HepG2 (cell line): ENCODE data around the gene SND1.

ENCODE experiments used
- ASH2L ChIP-seq: fragments of 300-600, 200-600 bp; sonication (generic); IDR thresholded peaks from 2 replicates; pipeline ENCODE4 v1.7.0; 2017; ENCODE audit warnings: low read depth, mild to moderate bottlenecking, moderate library complexity, mixed read lengths, low read length; ENCODE audit not compliant: insufficient read length
- GABPA ChIP-seq, 2 experiments: IDR thresholded peaks; 2 replicates each; pipeline ENCODE4 v1.6.1; 2011 to 2016; ENCODE audit warnings: low read depth in 2 of 2, low read length in 1 of 2, missing biosample characterization in 1 of 2, missing genetic modification characterization in 1 of 2
- HNRNPLL ChIP-seq: fragments of 200-400 bp; formaldehyde crosslinking; IDR thresholded peaks from 2 replicates; pipeline ENCODE4 v1.6.1; 2017; ENCODE audit warnings: mild to moderate bottlenecking, low read depth, low read length; ENCODE audit not compliant: poor library complexity, severe bottlenecking
- MAFG ChIP-seq: sonication (generic); formaldehyde crosslinking; IDR thresholded peaks from 2 replicates; pipeline ENCODE4 v1.5.1; 2020; ENCODE audit warnings: mild to moderate bottlenecking, missing genetic modification reagents
- ZFP36 ChIP-seq: fragments of 150-350 bp; IDR thresholded peaks from 2 replicates; pipeline ENCODE4 v1.6.1; 2018; ENCODE audit warnings: borderline replicate concordance, low read length, low read depth; ENCODE audit not compliant: partially characterized antibody
- TF ChIP-seq, protein P1 (sequence below): sonication (generic); formaldehyde crosslinking; IDR thresholded peaks from 2 replicates; pipeline ENCODE4 v1.4.0; 2020; ENCODE audit warnings: missing genetic modification reagents

DNA sequence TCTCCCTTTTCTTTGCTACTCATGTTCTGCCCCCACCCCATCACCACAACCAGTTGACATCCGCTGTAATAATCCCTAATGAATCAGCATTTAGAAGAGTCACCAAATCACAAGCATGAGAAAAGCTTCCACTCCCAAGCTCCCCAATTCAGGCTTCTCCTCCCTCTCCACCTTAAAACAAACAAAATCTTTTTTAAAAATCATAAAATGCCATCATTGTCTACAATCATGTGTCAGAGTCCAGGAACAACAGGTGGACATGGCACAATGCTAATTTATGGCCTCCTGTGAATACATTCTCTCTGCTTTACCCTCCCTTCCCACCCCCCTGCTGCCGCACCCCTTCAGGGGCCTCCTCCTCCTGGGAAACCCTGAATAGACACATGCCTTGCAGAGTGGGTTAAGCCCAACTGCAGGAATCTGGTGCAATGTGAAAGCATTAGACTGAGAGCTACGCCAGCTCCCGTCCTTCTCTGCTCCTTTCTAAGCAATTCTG, 375.5 kb downstream of the SND1 start:
- no peak for TF ChIP-seq ZFP36
- TF ChIP-seq ASH2L: no peak
- TF ChIP-seq GABPA (IDR thresholded peaks at IDR 0.05; ENCODE audit: low read depth, low read length): no peak
- no peak for TF ChIP-seq GABPA (CRISPR knock-in tag; IDR thresholded peaks at IDR 0.05; ENCODE audit: low read depth)
- TF ChIP-seq HNRNPLL: no peak
- TF ChIP-seq, protein P1, sequence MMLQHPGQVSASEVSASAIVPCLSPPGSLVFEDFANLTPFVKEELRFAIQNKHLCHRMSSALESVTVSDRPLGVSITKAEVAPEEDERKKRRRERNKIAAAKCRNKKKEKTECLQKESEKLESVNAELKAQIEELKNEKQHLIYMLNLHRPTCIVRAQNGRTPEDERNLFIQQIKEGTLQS (CRISPR knock-in tag): no peak
- no peak for TF ChIP-seq MAFG (CRISPR knock-in tag)
